ENCODE data around the gene FAM124A.

GRCh38 chr13:51211910-51212309 is 10.3 kb upstream of the FAM124A start:
- TF ChIP-seq ZNF274 (IDR thresholded peaks at IDR 0.05; ENCODE audit: borderline replicate concordance, extremely low read depth, low read length) (no peak), CTCF (IDR thresholded peaks at IDR 0.05; ENCODE audit: control extremely low read depth in 1 of 3, insufficient read depth in 1 of 3, low read depth in 1 of 3, low read length in 3 of 3) (no peak), CBX5 (IDR thresholded peaks at IDR 0.05; ENCODE audit: low read depth, low read length) (no peak), YY1 (IDR thresholded peaks at IDR 0.05; ENCODE audit: low read depth, low read length) (no peak), ATF2 (IDR thresholded peaks at IDR 0.05; ENCODE audit: low read length) (no peak), EZH2 (IDR thresholded peaks at IDR 0.05; ENCODE audit: low read depth, low read length, severe bottlenecking) (no peak), MAX (IDR thresholded peaks at IDR 0.05) (no peak), SP1 (IDR thresholded peaks at IDR 0.05; ENCODE audit: low read depth, low read length) (no peak), POLR2A (IDR thresholded peaks at IDR 0.05; ENCODE audit: control extremely low read depth in 1 of 2, low read depth in 2 of 2, low read length in 2 of 2) (no peak), GTF2F1 (IDR thresholded peaks at IDR 0.05; ENCODE audit: borderline replicate concordance, low read depth, low read length) (no peak), EGR1 (IDR thresholded peaks at IDR 0.05; ENCODE audit: borderline replicate concordance, low read depth, low read length) (no peak), EP300 (IDR thresholded peaks at IDR 0.05; ENCODE audit: borderline replicate concordance in 1 of 2, low read depth in 2 of 2, low read length in 2 of 2) (no peak), USF2 (IDR thresholded peaks at IDR 0.05; ENCODE audit: low read length) (no peak)

Measured in H1 (cell line).